ENCODE measurements around the gene TMEM179.

Gene TMEM179

GRCh38 chr14:104549536-104550339 lies 54.8 kb downstream of the TMEM179 start:
- TF ChIP-seq FOXP2 (optimal IDR thresholded peaks at IDR 0.05; ENCODE audit: borderline replicate concordance, extremely low read depth, extremely low read length, insufficient read depth) (no peak), POLR2AphosphoS5 (IDR thresholded peaks at IDR 0.05; ENCODE audit: low read depth, low read length) (no peak), SIN3A (IDR thresholded peaks at IDR 0.05; ENCODE audit: borderline replicate concordance, insufficient read depth, low read length) (no peak), REST (IDR thresholded peaks at IDR 0.05; ENCODE audit: insufficient read depth in 1 of 2, low read depth in 2 of 2, low read length in 2 of 2) (peak in 1 of 2 experiments; percentile 82; a peak in 2 of 4 replicates), TAF1 (IDR thresholded peaks at IDR 0.05; ENCODE audit: borderline replicate concordance, insufficient read depth, low read length) (no peak)

GRCh38 chr14:104548802-104549535 lies 55.6 kb downstream of the TMEM179 start:
- no peak for TF ChIP-seq SIN3A (IDR thresholded peaks at IDR 0.05; ENCODE audit: borderline replicate concordance, insufficient read depth, low read length)
- no peak for TF ChIP-seq POLR2AphosphoS5 (IDR thresholded peaks at IDR 0.05; ENCODE audit: low read depth, low read length)
- TF ChIP-seq FOXP2 (optimal IDR thresholded peaks at IDR 0.05; ENCODE audit: borderline replicate concordance, extremely low read depth, extremely low read length, insufficient read depth): no peak
- no peak for TF ChIP-seq TAF1 (IDR thresholded peaks at IDR 0.05; ENCODE audit: borderline replicate concordance, insufficient read depth, low read length)
- no peak for TF ChIP-seq REST (IDR thresholded peaks at IDR 0.05; ENCODE audit: insufficient read depth in 1 of 2, low read depth in 2 of 2, low read length in 2 of 2)

- no peak for TF ChIP-seq POLR2AphosphoS5 (IDR thresholded peaks at IDR 0.05; ENCODE audit: low read depth, low read length)
These were observed 56.4 kb downstream of the TMEM179 start for GRCh38 chr14:104547998-104548700.

- TF ChIP-seq REST (IDR thresholded peaks at IDR 0.05; ENCODE audit: insufficient read depth in 1 of 2, low read depth in 2 of 2, low read length in 2 of 2): no peak
- TF ChIP-seq FOXP2 (optimal IDR thresholded peaks at IDR 0.05; ENCODE audit: borderline replicate concordance, extremely low read depth, extremely low read length, insufficient read depth): no peak
- no peak for TF ChIP-seq SIN3A (IDR thresholded peaks at IDR 0.05; ENCODE audit: borderline replicate concordance, insufficient read depth, low read length)
- no peak for TF ChIP-seq POLR2AphosphoS5 (IDR thresholded peaks at IDR 0.05; ENCODE audit: low read depth, low read length)
- no peak for TF ChIP-seq TAF1 (IDR thresholded peaks at IDR 0.05; ENCODE audit: borderline replicate concordance, insufficient read depth, low read length)
These were observed 57.1 kb downstream of the TMEM179 start for GRCh38 chr14:104547310-104547997.
